Fibroblast of peridontal ligament (primary cell): Measurements from ENCODE around the gene OLFM3.

Source experiments
- DNase-seq: peaks from one replicate; pipeline ENCODE4 v3.0.0-alpha.2; 2010; ENCODE audit errors: extremely low read depth

The OLFM3 gene

DNA sequence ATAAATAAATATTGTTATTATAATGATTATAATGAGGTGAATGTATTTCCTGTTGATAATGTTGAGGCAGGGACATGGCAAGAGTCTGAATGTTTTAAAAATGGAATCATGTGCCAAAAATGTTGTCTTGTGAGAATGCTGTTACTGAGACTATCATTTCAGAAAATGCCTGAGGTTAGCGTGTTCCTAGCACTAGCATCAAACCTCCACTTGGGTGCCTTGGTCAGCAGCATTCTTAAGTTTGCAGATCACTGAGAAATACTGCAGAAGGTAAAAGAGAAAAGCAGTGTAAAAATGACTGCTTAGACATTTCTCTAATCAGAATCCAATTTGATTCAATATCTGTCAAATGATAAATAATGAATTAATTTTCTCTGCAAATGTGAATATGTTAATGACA lies 50.8 kb downstream of the OLFM3 start:
- DNase-seq: no peak

DNA sequence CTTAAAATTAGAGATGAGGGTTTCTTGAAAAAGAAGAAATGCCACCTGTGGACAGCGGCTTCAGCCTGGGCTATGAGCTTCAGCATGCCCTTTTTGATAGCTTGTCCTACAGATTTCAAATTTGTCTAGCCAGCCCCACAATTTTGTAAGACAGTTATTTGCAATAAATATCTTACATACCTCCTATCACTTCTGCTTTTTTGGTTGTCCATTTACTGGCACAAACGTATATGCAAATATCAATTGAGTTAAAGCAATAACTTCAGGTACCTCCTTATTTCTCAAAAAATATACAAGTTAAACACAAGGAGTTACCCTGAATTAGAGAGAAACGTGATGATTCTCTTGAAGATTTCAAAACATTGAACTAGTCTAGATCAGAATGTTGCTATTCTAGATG lies 53.5 kb downstream of the OLFM3 start:
- DNase-seq: no peak

DNA sequence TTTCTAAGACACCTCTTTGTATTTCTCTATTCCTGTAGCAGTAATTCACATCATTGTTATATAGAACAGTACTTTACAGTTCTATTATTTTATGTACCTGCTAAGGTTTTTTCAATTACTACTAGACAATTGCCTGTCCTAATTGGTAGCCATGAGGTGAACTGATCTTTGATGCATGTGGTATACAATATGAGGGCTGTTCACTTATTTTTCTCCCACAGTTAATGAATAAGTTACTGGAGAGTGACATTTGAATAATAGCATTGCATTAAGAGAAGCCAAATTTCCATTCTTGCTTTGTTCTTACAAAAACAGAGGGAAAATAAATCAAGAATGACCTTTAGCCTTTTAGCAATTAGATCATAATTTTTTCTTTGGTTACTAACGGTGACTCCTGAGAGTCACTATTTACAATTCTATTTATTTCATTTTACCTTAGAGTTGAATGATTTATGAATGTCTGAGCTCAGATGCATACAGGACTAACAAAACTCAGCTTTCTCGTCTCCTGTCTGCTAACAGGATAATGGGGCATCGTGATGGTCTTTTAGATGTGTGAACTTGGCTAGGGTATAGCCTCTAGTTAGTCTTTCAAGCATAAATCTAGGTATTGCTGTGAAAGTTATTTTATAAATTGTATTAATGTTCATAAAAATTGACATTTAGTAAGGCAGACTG lies 54.1 kb downstream of the OLFM3 start:
- DNase-seq: no peak

DNA sequence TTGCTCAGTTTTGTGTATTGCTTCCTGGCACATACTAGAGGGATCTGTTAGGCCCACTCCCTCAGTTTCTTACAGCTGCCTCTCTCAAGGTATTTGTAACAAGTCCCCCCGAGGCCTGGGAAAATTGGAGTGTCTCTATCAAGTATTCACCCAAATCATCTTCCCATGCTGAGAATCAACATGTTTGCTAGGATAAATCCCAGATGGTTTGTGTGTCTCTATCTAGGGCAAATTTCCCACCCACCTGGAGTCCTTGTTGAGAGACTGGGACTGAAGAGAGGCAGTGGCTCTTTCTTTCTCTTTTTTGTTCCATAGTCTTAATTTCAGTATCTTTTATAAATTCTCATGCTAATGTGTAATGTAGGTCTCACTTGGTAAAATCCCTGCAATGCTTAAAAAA lies 58.0 kb downstream of the OLFM3 start:
- no peak for DNase-seq

DNA sequence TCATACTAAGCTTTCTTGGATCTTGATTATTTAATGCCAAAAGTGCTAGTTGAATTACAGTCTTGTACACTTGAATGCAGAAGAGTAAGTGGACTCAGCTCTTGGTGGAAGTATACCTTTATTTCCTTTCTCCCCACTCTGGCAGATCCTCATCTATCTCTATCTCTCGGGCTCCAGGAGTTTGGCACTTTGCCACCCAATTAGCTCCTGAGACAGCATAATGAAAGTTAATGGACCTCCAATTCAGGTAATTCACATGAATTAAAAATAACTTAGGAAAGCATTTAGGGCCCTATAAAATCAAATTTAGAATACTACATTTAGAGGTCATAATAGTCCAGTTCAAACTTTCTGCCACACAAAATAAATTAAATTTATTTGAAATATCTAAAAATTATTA lies 67.4 kb downstream of the OLFM3 start:
- no peak for DNase-seq

DNA sequence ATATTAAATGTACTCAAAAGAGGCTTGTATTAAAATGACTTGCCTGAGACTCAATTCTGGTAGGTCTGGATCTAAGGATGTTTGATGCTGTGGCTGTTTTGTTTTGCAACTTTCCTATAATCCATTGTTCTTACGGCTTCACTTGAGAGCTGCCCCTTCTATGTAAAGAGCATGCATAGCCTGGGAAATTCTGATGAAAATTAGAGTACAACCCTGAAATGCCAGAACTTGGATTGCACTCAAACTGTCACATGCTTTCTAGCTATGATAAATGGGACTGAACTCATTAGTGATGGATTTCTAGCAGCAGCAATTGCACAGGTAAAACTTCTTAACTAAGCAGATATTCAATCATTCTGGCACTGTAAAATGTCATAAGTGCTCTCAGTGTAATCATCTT lies 67.9 kb downstream of the OLFM3 start:
- no peak for DNase-seq

DNA sequence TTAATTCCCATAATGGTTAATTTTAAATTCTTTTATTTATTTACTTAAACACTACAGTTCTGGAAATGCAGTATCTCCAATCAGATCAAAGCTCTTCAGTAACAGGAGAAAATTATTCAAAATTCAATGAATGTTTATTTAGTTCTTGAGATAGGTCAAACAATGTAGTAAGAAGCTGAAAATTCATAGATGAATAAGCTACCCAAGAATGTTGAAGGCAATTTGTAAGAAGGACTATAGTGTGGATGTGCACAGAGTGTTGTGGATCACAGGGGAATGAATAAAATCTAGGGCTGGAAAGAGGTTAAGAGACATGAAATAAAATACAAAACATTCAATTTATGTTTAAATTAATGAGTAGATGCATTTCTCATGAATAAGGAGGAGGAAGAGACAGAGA lies 72.0 kb downstream of the OLFM3 start:
- DNase-seq: no peak

DNA sequence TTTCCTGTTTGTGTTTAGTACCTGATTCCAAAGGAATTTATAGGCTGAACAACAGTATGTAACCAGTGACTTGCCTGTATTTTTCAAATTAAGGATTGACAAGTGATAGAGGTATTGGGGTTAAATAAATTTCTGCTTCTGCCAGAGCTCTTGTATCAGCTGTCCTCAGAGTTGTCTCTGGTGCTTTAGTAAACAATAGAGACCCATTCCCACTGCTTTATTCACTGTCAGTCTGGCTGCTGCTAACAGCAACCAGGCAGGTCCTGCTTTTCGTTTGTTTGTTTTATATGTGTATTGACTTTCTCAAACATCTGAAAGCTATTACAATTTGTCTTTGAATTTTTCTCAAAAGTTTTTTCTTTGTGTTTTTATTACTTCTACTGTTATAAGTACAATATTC lies 76.1 kb downstream of the OLFM3 start:
- no peak for DNase-seq

DNA sequence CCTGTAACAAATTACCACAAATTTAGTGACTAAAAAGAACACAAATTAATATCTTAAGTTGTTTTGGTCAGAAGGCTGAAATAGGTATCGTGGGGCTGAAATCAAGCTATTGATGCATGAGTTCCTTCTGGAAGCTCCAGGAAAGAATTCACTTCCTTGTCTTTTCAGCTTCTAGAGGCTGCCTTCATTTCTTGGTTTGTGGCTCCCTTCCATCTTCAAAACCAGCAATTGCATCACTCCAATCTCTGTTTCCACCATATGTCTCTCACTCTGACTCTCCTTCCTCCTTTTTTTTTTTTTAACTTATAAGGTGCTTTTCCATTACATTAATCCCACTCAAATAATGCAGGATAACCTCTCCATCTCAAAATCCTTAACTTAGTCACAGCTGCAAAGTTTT lies 78.4 kb downstream of the OLFM3 start:
- DNase-seq: no peak

DNA sequence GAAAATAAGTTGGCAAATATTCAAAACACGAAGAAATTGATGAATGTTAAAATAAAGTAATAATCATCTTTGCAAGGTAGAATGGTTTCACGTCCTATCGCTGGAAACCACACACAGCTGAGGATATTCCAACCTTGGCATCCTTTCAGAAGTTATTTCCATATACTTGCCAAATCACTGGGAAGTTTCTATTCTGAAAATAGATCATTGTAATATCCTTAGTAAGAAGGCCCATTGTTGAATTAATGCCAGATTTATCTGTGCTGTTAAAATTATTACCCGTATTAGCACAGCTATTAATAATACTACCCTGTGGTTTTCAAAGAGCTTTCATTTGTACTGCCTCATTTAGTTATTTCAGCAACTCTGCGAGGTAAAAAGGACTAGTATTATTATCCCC lies 81.1 kb downstream of the OLFM3 start:
- no peak for DNase-seq

DNA sequence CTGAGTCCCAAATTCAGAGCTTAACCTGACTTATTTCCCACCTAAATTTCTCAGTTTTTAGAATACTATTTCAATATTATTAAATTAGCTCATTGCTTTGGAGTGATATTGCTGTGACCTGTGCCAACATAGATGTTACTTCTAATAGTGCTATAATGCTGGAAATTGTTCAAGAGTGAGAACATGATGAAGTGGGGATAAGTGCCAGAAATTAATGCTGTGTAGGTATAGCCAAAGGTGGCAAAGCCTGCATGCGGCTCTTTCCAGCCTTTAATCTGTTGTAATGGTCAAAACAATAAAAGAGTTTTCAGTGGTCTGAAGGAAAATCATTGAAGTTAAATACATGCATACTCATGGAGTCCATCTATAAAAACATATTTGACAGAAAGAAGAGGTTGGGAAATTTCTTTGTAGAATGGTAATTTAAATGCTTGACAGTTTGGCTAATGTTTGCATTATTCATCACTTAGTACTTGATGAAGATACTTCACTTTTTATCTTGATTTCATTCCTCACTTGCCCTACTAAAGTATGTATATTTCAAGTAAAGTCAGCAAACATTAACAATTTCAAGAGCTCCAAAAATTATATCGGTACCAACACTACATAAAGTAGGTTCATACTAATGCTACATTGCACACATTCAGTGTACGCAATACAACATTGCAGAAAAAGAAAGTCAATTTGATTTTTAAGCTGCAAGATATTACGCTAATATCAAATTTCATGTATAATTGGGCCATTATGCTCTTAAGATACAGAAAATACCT lies 82.1 kb downstream of the OLFM3 start:
- no peak for DNase-seq

DNA sequence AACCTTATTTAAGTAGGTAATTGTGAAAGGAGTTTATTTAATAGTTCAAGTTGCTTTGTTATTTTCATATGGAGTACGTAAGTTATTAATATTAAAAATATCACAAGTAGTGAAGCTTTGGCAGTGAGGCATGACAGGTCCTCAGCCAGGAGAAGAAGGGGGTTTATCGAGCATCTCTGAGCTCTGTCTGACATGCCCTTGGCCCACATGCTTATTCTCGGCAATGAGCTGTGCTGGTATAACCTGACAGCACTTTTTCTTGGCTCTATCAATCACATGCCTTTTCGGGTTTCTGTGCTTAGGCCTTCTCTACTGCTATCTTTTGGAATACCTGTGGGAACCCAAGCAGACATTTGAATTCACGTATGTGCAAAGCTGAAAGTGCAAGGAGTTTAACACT lies 84.8 kb downstream of the OLFM3 start:
- DNase-seq: no peak

DNA sequence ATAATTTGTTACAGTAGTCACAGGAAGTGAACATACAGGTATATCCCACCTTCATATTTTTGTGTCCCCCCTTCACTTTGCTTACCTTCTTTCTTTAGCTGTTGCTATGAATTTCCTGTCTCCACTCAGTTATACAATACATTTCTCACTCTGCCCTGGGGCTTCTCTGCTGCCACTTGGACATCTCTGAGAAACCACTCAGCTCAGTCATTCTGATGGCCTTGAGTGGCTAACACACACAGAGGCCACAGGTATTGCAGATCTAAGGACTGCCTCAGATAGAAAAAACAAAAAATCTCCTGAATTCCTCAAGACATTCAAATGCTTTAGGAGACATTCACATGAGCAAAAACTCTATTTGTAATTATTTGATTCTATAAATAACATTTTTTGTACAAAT lies 87.7 kb downstream of the OLFM3 start:
- DNase-seq: no peak

DNA sequence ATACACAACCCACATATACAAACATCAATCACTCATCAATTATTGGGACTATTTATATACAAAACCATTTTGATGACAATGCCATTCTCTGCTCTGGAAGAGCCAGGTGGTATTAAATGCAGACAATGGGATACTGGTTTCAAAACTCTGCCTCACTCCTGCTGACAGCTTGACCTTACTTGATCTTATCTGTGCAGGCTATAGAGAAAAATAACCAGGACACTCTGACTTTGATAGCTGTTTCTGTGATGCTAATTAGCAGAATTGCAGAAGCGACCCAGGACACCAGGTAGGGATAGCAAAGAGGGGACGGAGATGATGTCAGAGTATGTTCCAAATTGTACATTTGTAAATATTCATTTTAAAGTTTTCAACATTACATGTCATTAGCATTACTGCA lies 89.5 kb downstream of the OLFM3 start:
- DNase-seq: no peak

DNA sequence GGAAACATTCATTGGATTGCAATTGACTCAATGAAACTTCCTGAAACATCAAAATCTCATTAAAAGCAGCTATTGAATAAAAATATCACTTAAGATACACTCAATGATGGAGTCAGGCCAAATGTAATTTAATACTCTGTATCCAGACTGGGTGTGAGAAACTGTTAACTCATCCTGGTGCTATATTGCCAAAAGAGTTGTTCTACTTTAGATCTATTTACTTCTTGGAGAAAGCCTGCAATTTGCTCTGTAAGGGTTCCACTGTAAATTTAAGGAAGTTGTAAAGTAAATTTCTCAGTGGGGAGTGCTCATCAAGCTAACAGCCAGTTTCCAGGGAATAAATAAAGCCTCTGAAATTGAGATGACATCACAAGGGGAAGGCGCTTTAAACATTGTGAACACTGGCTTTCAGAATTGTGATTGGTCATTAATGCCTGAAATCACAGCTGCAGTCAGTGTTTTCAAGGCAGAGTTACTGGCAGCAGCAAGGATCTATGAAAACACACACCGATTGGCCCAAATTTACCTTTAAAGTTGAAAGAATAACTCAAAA lies 91.4 kb downstream of the OLFM3 start:
- no peak for DNase-seq

DNA sequence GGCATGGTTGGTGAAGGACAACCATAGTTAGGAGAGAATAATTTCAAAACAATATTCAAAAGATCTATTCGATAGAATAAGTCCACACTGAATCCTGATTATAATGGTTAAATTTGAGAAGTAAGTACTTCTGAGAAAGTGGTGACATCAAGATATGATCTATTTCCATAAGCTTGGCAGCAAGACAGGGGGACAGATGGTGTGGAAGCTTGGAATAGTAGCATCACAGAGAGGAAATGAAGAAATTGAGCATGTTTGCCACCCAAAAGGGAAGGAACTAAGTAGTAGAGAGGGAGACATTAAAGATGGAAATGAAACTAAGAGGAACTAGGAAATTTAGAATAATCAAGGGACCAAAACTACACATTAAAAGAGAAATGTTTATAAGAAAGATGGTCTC lies 94.5 kb downstream of the OLFM3 start:
- no peak for DNase-seq

DNA sequence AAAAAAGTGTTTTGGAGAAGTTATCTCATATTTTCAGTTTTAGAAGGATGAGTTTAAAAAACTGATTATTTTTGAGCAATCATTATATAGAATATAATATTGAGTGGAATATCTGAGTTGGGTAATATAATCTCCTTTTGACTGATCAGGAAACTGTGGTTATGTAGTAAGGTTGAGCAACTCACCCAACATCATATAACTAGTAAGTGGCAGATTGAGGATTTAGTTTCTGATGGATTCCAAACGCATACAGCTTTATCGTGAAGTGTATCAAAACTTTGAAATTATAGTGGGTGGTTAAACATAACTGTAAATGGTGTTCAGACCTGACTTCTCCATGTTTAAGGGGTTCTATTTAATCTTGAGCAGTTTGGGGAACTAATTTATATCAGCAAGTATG lies 98.6 kb downstream of the OLFM3 start:
- DNase-seq: no peak

DNA sequence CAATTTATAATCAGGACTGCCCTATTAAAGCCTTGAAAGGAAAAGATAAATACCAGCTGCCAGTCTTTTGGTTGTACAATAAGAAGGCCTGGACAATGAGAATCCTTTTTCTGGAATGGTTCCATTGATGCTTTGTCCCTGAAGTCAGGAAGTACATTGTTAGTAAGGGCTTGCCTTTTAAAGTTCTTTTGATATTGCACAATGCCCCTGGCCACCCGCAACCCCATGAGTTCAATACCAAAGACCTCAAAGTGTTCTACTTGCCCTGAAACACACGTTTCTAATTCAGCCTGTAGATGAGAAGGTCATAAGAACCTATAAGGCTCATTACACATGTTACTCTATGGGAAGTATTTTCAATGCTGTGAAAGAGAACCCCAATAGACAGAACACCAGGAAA lies 112.1 kb downstream of the OLFM3 start:
- no peak for DNase-seq

DNA sequence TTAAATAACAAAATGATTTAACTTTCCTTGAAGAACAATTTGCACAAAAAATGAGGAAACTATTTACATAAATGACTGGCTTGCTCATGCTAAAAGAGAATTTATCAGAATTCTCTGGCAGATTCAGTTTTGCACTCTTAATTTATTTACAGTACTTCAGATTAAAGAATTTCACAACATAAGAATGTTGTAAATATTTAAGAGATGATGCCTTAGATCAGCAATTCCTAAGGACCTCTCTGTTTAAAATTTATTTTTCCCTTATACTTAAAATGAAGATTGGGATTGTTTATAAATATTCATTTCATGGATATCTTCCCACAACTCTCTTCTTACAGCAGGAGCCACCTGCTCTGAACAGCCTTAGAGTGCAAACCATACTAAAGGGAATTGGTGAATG lies 120.8 kb downstream of the OLFM3 start:
- no peak for DNase-seq

DNA sequence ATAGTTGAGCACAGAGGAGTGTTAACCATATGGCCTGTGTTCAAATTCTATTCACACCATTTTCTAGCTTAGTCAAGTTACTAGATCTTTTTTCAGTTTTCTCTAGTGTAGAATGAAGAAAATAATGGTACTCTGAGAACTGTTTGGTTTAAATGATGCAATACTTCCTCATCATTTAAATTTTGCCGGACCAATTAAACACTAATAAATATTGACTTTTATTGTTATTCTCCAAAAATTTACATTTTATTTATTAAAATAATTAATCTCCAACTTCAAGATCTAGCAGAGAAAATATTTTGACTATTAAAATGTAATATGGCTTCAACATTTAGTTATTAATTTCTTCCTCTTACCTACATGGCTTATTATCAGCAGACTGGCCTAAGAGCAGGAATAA lies 123.1 kb downstream of the OLFM3 start:
- no peak for DNase-seq

DNA sequence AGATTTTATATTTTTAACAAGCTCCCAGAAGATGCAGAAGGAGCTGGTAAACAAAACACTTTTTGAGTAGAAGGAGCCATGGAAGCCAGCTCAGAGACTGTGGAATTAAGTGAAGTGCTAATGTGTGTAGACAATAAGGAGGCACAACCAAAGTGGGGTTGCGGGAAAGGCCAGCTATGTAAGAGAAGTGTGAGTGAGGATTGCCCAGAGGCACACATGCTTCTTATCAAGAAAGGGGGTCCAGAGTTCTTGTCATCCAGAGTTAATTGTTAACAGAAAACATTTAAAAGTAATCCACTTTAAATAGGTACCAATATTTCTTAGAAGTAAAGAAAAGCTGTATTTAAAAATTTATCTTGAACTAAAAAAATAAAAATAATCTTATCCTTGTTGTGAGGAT lies 136.8 kb downstream of the OLFM3 start:
- DNase-seq: no peak

DNA sequence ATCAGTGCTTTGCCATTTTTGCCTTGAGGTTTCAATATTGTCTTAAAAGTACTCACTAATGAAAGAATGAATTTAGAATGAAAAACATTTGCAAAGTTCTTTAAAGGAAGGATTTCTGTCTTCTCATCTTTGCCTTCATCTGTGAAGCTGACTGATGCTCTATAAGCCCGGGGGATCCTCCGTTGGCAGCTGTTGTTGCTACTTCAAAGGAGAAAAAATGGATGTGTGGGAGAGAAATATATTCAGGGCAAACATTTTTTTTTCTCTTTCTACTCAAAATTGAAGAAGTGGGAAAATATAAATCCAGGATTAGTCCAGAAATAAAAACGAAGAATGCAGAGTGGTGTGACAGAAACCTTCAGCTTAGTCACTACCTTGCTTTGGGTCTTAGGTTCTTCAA lies 142.5 kb downstream of the OLFM3 start:
- no peak for DNase-seq

DNA sequence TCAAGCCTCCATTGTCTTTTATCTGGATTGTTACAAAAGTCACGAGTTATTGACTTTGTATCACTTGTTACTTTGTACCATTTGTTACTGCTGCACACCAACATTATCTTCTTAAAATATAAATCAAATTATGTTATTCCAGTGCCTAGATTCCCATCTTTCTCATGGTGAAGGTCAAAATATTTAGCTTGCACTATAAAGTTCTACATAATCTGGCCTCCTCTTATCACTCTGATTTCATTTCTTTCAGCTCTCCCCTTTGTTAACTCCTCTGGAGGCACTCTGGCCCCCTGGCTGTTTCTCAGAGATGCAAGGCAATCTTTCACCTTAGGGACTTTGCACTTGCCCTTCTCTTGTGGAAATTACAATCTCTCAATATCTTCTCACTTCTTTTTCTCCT lies 143.8 kb downstream of the OLFM3 start:
- DNase-seq: no peak

DNA sequence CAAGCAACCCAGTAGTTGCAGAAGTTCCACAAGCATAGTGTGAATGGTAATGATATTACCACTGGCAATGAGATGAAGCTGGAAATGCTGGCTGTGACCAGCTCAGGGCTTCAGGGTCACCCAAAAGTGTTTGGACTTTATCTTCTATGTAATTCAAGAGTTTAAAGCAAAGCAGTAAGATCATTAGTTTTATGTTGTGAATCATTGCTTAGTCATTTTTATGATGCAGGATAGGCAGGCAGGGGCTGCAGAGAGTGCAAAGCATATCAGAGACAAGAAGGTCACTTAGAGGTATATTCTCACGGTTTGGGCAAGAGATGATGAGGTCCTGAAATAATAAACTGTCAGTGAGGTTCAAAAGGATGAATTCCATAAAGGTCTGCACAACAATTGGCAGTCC lies 147.4 kb downstream of the OLFM3 start:
- no peak for DNase-seq
